ENCODE results near the gene RAD51B.

Gene RAD51B

DNA sequence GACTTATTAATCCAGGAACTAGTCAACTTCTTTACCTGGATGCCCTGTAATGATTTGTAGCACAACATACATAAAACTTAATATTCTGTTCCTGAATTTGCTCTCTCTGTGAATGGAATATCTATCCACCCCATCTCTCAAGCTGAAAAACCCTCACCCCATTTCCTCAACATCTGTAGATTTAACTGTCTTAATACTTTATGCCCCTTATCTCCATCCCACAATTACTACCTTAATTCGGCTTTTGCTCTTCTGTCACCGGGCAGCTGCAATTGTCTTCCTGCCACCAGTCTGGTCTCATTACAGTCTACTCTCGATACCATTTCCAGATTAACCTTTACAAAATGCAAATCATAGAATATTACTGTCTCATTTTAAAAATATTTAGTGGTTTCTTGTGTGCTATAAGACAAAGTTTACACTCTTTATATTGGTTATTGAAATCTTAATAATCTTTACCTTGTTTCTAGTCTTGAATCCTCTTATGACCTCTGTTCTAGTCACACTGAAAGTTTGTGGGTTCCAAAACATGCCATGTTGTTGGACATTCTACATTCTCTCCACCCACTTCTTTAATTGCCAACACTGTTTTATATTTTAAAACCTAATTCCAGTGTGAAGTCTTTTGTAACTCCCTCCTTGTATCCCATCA, 347.3 kb downstream of the RAD51B start:
- Histone ChIP-seq H3K4me3 (replicated peaks; ENCODE audit: insufficient read depth, low read length) (no peak overlapping the region), H3K27me3 (ENCODE audit: insufficient read depth, poor library complexity, severe bottlenecking) (no peaks in the 10 kb centered on the region), H3K27ac (replicated peaks) (no peak overlapping the region)
- TF ChIP-seq GABPA (IDR thresholded peaks at IDR 0.05; ENCODE audit: low read depth) (no peak), POLR2AphosphoS5 (IDR thresholded peaks at IDR 0.05; ENCODE audit: low read depth) (no peak), SPI1 (IDR thresholded peaks at IDR 0.05; ENCODE audit: borderline replicate concordance, low read depth) (no peak)
- TF ChIP-seq, protein P1, sequence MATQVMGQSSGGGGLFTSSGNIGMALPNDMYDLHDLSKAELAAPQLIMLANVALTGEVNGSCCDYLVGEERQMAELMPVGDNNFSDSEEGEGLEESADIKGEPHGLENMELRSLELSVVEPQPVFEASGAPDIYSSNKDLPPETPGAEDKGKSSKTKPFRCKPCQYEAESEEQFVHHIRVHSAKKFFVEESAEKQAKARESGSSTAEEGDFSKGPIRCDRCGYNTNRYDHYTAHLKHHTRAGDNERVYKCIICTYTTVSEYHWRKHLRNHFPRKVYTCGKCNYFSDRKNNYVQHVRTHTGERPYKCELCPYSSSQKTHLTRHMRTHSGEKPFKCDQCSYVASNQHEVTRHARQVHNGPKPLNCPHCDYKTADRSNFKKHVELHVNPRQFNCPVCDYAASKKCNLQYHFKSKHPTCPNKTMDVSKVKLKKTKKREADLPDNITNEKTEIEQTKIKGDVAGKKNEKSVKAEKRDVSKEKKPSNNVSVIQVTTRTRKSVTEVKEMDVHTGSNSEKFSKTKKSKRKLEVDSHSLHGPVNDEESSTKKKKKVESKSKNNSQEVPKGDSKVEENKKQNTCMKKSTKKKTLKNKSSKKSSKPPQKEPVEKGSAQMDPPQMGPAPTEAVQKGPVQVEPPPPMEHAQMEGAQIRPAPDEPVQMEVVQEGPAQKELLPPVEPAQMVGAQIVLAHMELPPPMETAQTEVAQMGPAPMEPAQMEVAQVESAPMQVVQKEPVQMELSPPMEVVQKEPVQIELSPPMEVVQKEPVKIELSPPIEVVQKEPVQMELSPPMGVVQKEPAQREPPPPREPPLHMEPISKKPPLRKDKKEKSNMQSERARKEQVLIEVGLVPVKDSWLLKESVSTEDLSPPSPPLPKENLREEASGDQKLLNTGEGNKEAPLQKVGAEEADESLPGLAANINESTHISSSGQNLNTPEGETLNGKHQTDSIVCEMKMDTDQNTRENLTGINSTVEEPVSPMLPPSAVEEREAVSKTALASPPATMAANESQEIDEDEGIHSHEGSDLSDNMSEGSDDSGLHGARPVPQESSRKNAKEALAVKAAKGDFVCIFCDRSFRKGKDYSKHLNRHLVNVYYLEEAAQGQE (IDR thresholded peaks at IDR 0.05; ENCODE audit: insufficient replicate concordance, low read depth) = no peak
- TF ChIP-seq, protein P2, sequence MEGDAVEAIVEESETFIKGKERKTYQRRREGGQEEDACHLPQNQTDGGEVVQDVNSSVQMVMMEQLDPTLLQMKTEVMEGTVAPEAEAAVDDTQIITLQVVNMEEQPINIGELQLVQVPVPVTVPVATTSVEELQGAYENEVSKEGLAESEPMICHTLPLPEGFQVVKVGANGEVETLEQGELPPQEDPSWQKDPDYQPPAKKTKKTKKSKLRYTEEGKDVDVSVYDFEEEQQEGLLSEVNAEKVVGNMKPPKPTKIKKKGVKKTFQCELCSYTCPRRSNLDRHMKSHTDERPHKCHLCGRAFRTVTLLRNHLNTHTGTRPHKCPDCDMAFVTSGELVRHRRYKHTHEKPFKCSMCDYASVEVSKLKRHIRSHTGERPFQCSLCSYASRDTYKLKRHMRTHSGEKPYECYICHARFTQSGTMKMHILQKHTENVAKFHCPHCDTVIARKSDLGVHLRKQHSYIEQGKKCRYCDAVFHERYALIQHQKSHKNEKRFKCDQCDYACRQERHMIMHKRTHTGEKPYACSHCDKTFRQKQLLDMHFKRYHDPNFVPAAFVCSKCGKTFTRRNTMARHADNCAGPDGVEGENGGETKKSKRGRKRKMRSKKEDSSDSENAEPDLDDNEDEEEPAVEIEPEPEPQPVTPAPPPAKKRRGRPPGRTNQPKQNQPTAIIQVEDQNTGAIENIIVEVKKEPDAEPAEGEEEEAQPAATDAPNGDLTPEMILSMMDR (IDR thresholded peaks at IDR 0.05; ENCODE audit: insufficient read depth, low read length) = no peak
- no peak for DNase-seq (ENCODE audit: low read depth in 1 of 2, low spot score in 1 of 2)

DNA sequence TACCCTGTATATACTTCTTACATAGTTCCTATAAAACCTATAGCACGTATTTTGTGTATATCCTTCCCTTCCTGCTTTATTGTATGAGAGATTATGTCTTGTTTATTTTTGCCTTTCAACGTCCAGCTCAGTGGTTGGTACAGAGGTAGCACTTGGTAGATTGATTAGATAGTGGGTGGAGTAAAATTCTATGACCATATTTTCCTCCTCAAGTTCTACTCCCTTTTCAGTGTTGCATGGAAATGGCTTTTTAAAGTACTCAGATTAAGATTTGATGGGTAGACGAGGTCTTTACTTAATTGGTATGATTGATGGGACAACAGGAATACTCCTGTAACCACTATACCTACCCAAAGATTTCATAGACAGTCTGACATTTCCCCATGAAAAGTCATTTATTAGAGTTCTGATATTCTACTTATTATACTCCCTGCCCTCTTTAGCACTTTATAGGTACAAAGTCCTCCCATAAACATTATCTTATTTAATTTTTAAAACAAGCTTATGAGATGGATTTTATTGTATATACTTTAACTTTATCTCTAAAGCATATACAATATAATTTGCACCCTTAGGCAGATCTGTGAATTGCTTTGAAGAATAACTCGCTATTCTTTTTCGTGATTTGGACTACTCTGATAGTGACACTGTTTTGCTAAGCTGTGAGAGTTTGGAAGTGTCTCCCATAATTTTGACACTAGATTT, 348.0 kb downstream of the RAD51B start:
- no peak for DNase-seq (ENCODE audit: low read depth in 1 of 2, low spot score in 1 of 2)
- Histone ChIP-seq H3K27me3 (ENCODE audit: insufficient read depth, poor library complexity, severe bottlenecking) (no peaks in the 10 kb centered on the region), H3K4me3 (replicated peaks; ENCODE audit: insufficient read depth, low read length) (no peak overlapping the region), H3K27ac (replicated peaks) (no peak overlapping the region)
- TF ChIP-seq GABPA (IDR thresholded peaks at IDR 0.05; ENCODE audit: low read depth) (no peak), POLR2AphosphoS5 (IDR thresholded peaks at IDR 0.05; ENCODE audit: low read depth) (no peak), SPI1 (IDR thresholded peaks at IDR 0.05; ENCODE audit: borderline replicate concordance, low read depth) (no peak)
- TF ChIP-seq, protein P1 (IDR thresholded peaks at IDR 0.05; ENCODE audit: insufficient replicate concordance, low read depth) = no peak
- TF ChIP-seq, protein P2 (IDR thresholded peaks at IDR 0.05; ENCODE audit: insufficient read depth, low read length) = no peak

DNA sequence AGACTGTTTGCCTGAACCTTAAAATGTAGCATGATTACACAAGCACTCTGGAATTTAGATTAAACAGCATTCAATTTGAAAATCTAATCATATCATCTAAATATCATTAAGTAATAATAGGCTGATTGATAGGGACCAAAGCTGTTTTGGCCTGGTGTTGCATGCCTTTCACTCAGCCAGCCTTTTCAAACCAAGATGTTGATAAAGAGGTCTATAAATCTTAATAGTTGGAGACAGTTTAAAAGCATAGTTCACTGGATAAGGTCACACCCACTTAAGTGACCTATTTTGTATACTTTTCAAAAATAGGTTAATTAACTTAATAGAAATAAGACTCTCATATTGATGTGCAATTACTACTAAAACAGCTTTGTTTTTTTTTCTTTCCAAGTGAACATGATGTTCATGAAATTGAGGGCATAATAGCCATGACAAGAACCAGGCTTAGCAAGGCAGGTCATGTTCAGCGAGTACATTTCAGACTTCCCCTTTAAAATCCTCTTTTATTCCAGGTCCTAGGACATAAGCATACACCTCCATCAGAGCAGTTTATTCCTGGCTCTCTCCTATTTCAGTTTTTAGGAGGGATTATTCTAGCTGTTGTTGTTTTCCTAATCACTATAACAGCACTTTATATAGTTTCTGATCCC, 349.0 kb downstream of the RAD51B start:
- Histone ChIP-seq H3K4me3 (replicated peaks; ENCODE audit: insufficient read depth, low read length) (no peak overlapping the region), H3K27ac (replicated peaks) (no peak overlapping the region), H3K27me3 (ENCODE audit: insufficient read depth, poor library complexity, severe bottlenecking) (no peaks in the 10 kb centered on the region)
- TF ChIP-seq, protein P1 (IDR thresholded peaks at IDR 0.05; ENCODE audit: insufficient replicate concordance, low read depth) = no peak
- TF ChIP-seq SPI1 (IDR thresholded peaks at IDR 0.05; ENCODE audit: borderline replicate concordance, low read depth) (no peak), POLR2AphosphoS5 (IDR thresholded peaks at IDR 0.05; ENCODE audit: low read depth) (no peak), GABPA (IDR thresholded peaks at IDR 0.05; ENCODE audit: low read depth) (no peak)
- TF ChIP-seq, protein P2 (IDR thresholded peaks at IDR 0.05; ENCODE audit: insufficient read depth, low read length) = no peak
- no peak for DNase-seq (ENCODE audit: low read depth in 1 of 2, low spot score in 1 of 2)

Measured in HL-60 (cell line).